Neural cell (in vitro differentiated cells): ENCODE measurements around the gene SND1.

Experiments used
- EP300 ChIP-seq: fragments of 450-650 bp; conservative IDR thresholded peaks from 2 replicates; pipeline ENCODE4 v1.6.1; 2014; ENCODE audit warnings: antibody characterized with exemption, mild to moderate bottlenecking, moderate library complexity; ENCODE audit not compliant: poor library complexity, severe bottlenecking
- EZH2 ChIP-seq: fragments of 200-600, 300-800 bp; shearing (Covaris generic), sonication (generic); IDR thresholded peaks from 2 replicates; pipeline ENCODE4 v1.6.1; 2014; ENCODE audit warnings: antibody characterized with exemption, low read length, borderline replicate concordance, mild to moderate bottlenecking; ENCODE audit not compliant: insufficient read depth, poor library complexity, severe bottlenecking
- MXI1 ChIP-seq: fragments of 450-650 bp; conservative IDR thresholded peaks from 2 replicates; pipeline ENCODE4 v1.6.1; 2014; ENCODE audit warnings: antibody characterized with exemption, mild to moderate bottlenecking; ENCODE audit not compliant: poor library complexity, severe bottlenecking
- POLR2AphosphoS5 ChIP-seq: IDR thresholded peaks from 2 replicates; pipeline ENCODE4 v1.6.1; 2012
- RAD21 ChIP-seq: fragments of 450-650 bp; conservative IDR thresholded peaks from 2 replicates; pipeline ENCODE4 v1.6.1; 2014; ENCODE audit warnings: antibody characterized with exemption, mild to moderate bottlenecking, moderate library complexity
- REST ChIP-seq: IDR thresholded peaks from 2 replicates; pipeline ENCODE4 v1.6.1; 2012; ENCODE audit warnings: borderline replicate concordance
- TAF1 ChIP-seq: IDR thresholded peaks from 2 replicates; pipeline ENCODE4 v1.6.1; 2012; ENCODE audit warnings: low read depth
- TF ChIP-seq, protein P1 (sequence below): fragments of 450-650 bp; IDR thresholded peaks from 2 replicates; pipeline ENCODE4 v1.5.1; 2014; ENCODE audit warnings: antibody characterized with exemption, mild to moderate bottlenecking, moderate library complexity; ENCODE audit not compliant: poor library complexity, severe bottlenecking

DNA sequence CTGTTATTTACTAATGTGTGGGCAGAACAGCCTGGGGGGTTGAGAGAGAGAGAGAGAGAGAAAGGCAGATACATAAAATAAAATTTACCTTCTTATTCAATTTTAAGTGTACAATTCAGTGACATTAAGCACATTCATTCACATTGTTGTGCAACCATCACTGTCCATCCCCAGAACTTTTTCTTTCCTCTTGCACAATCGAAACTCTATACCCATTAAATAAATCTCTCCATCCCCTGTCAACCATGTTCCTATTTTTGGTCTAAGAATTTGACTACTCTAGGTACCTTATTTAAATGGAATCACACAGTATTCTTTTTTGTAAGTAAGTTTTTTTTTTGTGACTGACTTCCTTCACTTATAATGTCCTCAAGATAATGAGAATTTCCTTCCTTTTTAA is 181.6 kb downstream of the SND1 start:
- TF ChIP-seq POLR2AphosphoS5 (no peak), EZH2 (no peak), RAD21 (no peak), REST (no peak), EP300 (no peak), TAF1 (no peak), MXI1 (no peak)
- TF ChIP-seq, protein P1, sequence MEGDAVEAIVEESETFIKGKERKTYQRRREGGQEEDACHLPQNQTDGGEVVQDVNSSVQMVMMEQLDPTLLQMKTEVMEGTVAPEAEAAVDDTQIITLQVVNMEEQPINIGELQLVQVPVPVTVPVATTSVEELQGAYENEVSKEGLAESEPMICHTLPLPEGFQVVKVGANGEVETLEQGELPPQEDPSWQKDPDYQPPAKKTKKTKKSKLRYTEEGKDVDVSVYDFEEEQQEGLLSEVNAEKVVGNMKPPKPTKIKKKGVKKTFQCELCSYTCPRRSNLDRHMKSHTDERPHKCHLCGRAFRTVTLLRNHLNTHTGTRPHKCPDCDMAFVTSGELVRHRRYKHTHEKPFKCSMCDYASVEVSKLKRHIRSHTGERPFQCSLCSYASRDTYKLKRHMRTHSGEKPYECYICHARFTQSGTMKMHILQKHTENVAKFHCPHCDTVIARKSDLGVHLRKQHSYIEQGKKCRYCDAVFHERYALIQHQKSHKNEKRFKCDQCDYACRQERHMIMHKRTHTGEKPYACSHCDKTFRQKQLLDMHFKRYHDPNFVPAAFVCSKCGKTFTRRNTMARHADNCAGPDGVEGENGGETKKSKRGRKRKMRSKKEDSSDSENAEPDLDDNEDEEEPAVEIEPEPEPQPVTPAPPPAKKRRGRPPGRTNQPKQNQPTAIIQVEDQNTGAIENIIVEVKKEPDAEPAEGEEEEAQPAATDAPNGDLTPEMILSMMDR, result no peak
